HCT116 (cell line): ENCODE measurements around the gene GDPD1.

Experiments used
- CBX3 ChIP-seq: IDR thresholded peaks from 2 replicates; pipeline ENCODE4 v1.6.1; 2012; ENCODE audit warnings: low read depth
- CEBPB ChIP-seq: IDR thresholded peaks from 2 replicates; pipeline ENCODE4 v1.6.1; 2012; ENCODE audit warnings: low read depth
- ELF1 ChIP-seq: IDR thresholded peaks from 2 replicates; pipeline ENCODE4 v1.6.1; 2012; ENCODE audit warnings: low read depth, borderline replicate concordance
- EZH2 ChIP-seq: fragments of 200-600 bp; sonication (generic); IDR thresholded peaks from 2 replicates; pipeline ENCODE4 v1.6.1; 2017; ENCODE audit warnings: antibody characterized with exemption, mixed run types
- FOSL1 ChIP-seq: IDR thresholded peaks from 2 replicates; pipeline ENCODE4 v1.6.1; 2012; ENCODE audit warnings: low read depth
- JUND ChIP-seq: IDR thresholded peaks from 2 replicates; pipeline ENCODE4 v1.6.1; 2012
- POLR2A ChIP-seq: IDR thresholded peaks from 2 replicates; pipeline ENCODE4 v1.7.0; 2011; ENCODE audit warnings: borderline replicate concordance; ENCODE audit not compliant: insufficient read depth, insufficient read length; ENCODE audit errors: extremely low read depth
- POLR2AphosphoS5 ChIP-seq: IDR thresholded peaks from 2 replicates; pipeline ENCODE4 v1.6.1; 2011; ENCODE audit warnings: mild to moderate bottlenecking, low read depth, low read length, moderate library complexity
- TF ChIP-seq, protein P1 (sequence below): IDR thresholded peaks from 2 replicates; pipeline ENCODE4 v1.6.1; 2011; ENCODE audit warnings: mild to moderate bottlenecking, low read length, moderate library complexity; ENCODE audit not compliant: insufficient replicate concordance; ENCODE audit errors: extremely low read depth
- TF ChIP-seq, protein P2 (sequence below): IDR thresholded peaks from 2 replicates; pipeline ENCODE4 v1.6.1; 2012
- TF ChIP-seq, protein P3 (sequence below), 3 experiments: fragments of 200-600 bp in 1 of 3; sonication (generic) in 1 of 3; IDR thresholded peaks in 2 of 3; conservative IDR thresholded peaks in 1 of 3; 2 replicates each; pipeline ENCODE4 v1.5.1; 2012 to 2017; ENCODE audit warnings: low read depth in 2 of 3, low read length in 2 of 3, antibody characterized with exemption in 1 of 3, borderline replicate concordance in 1 of 3, control low read depth in 1 of 3, mild to moderate bottlenecking in 1 of 3, mixed read lengths in 1 of 3, mixed run types in 1 of 3, moderate library complexity in 1 of 3; ENCODE audit not compliant: insufficient read depth in 1 of 3

DNA sequence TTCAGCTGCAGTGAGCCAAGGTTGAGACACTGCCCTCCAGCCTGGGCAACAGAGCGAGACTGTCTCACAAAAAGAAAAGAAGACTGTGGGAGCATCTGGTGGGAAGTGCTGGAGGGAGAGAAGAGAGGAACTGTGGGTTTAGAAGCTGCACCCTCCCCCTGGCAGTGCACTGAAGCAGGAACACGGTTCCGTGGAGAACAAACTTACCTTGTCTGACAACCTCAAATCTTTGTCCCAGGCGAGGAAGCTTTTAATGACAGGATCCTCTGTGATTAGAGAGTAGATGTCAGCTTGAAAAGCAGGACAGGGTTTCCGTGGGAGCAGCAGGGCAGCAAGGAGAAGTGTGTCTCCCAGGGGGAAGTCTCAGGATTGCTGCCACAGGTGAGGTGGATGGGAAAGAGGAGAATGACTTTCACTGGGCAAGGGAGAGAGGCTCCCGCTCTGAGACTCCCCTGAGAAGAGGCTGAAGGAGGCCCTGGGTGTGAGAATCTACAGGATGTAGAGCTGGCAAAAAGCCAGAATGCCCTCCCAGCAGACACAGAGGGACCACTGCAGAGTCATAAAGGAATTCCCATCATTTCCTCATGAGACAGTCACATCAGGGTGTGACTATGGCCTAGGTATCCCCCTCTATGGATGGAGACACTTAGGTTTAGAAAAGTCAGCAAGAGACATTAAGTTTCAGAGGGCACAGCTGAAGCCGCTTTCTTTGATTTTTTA lies 41.9 kb upstream of the GDPD1 start:
- TF ChIP-seq, protein P1, sequence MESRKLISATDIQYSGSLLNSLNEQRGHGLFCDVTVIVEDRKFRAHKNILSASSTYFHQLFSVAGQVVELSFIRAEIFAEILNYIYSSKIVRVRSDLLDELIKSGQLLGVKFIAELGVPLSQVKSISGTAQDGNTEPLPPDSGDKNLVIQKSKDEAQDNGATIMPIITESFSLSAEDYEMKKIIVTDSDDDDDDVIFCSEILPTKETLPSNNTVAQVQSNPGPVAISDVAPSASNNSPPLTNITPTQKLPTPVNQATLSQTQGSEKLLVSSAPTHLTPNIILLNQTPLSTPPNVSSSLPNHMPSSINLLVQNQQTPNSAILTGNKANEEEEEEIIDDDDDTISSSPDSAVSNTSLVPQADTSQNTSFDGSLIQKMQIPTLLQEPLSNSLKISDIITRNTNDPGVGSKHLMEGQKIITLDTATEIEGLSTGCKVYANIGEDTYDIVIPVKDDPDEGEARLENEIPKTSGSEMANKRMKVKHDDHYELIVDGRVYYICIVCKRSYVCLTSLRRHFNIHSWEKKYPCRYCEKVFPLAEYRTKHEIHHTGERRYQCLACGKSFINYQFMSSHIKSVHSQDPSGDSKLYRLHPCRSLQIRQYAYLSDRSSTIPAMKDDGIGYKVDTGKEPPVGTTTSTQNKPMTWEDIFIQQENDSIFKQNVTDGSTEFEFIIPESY, result no peak
- TF ChIP-seq CEBPB (no peak), POLR2A (no peak), ELF1 (no peak), EZH2 (no peak), POLR2AphosphoS5 (no peak), JUND (no peak), CBX3 (no peak), FOSL1 (no peak)
- TF ChIP-seq, protein P2, sequence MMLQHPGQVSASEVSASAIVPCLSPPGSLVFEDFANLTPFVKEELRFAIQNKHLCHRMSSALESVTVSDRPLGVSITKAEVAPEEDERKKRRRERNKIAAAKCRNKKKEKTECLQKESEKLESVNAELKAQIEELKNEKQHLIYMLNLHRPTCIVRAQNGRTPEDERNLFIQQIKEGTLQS, result no peak
- TF ChIP-seq, protein P3, sequence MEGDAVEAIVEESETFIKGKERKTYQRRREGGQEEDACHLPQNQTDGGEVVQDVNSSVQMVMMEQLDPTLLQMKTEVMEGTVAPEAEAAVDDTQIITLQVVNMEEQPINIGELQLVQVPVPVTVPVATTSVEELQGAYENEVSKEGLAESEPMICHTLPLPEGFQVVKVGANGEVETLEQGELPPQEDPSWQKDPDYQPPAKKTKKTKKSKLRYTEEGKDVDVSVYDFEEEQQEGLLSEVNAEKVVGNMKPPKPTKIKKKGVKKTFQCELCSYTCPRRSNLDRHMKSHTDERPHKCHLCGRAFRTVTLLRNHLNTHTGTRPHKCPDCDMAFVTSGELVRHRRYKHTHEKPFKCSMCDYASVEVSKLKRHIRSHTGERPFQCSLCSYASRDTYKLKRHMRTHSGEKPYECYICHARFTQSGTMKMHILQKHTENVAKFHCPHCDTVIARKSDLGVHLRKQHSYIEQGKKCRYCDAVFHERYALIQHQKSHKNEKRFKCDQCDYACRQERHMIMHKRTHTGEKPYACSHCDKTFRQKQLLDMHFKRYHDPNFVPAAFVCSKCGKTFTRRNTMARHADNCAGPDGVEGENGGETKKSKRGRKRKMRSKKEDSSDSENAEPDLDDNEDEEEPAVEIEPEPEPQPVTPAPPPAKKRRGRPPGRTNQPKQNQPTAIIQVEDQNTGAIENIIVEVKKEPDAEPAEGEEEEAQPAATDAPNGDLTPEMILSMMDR (IDR thresholded peaks at IDR 0.05 in 2 of 3, conservative IDR thresholded peaks at IDR 0.05 in 1 of 3; ENCODE audit: borderline replicate concordance in 1 of 3, insufficient read depth in 1 of 3, low read depth in 2 of 3, low read length in 2 of 3), result no peak
